ENCODE measurements around the gene COL4A2.

Gene COL4A2

DNA sequence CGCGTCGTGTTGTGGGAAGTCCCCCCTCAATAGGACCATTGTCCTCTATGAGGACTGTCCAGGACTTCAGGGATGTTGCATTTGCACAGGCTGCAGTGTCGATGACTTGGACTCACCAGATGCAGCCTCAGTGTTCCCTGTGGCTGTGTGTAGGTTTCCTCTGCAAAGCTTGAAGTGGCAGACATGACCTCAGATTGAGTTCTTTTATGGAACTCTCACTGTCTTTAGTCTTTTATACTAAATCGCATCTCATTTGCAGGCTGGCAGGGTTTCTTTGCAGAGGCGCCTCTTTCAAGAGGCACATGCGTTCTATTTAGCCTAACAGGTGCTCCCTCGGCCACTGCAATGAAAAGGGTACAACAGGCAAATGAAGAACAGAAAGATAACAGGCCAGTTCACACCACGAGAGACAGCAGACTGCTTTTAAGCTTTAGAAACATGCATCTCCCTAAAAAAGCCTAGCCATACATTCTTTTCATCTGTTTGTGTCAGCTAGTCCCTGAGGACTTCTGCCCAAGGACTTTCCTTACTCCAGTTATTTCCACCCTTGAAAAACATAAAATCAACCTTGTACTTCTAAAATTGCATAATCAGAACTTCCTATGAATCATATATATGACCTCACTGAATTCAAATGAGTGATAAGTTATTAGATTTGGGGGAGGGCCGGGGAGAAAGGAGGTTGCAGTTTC is 136.0 kb downstream of the COL4A2 start:
- no peak overlapping the region for H3K4me3 ChIP-seq (ENCODE audit: insufficient read depth, low read depth, low read length, poor library complexity, severe bottlenecking)
- no peaks in the 10 kb centered on the region for H3K27me3 ChIP-seq (replicated peaks; ENCODE audit: control insufficient read depth, insufficient read depth, low read length, poor library complexity, severe bottlenecking)
- H3K9me3 ChIP-seq (ENCODE audit: control insufficient read depth, low read length) = no peaks in the 10 kb centered on the region
- no peak for DNase-seq
- H3K27ac ChIP-seq (ENCODE audit: insufficient read depth, low read length, poor library complexity, severe bottlenecking) = no peak overlapping the region
- H3K36me3 ChIP-seq (ENCODE audit: control insufficient read depth, insufficient read depth, low read length) = no peaks in the 10 kb centered on the region
- H3K4me1 ChIP-seq (ENCODE audit: control insufficient read depth, insufficient read depth, low read length, poor library complexity, severe bottlenecking) = no peaks in the 10 kb centered on the region

DNA sequence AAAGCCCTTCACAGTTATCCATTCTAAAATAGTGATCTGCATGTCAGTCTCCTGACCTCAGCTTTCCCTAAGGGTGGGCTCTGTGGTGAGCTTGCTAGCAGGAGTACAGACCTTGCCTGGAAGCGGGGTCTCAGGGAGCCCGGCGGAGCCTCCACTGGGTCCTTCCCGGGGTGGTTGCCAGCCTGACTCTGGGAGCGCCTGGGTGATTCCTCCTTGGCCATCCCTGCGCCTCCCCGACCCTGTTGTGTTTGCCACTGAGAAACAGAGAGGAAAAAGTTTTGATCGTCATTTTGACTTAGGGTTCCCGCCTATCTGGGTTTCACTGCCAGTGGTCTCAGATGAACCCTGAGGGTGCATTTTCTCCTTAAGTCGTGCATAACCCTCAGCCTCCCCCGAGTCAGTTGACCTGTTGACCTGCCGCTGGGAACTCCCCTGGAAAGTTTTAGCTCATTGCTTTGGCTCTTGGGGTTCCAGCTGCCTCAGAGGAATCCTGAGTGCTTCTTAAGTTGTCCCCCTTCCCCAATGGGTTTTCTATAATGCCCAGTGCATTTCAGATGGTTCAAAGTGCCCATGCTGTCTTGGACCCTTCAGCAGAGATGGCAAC is 136.6 kb downstream of the COL4A2 start:
- Histone ChIP-seq H3K4me1 (ENCODE audit: control insufficient read depth, insufficient read depth, low read length, poor library complexity, severe bottlenecking) (no peaks in the 10 kb centered on the region), H3K27ac (ENCODE audit: insufficient read depth, low read length, poor library complexity, severe bottlenecking) (no peak overlapping the region), H3K27me3 (replicated peaks; ENCODE audit: control insufficient read depth, insufficient read depth, low read length, poor library complexity, severe bottlenecking) (no peaks in the 10 kb centered on the region), H3K4me3 (ENCODE audit: insufficient read depth, low read depth, low read length, poor library complexity, severe bottlenecking) (no peak overlapping the region), H3K9me3 (ENCODE audit: control insufficient read depth, low read length) (no peaks in the 10 kb centered on the region), H3K36me3 (ENCODE audit: control insufficient read depth, insufficient read depth, low read length) (no peaks in the 10 kb centered on the region)
- DNase-seq = no peak

DNA sequence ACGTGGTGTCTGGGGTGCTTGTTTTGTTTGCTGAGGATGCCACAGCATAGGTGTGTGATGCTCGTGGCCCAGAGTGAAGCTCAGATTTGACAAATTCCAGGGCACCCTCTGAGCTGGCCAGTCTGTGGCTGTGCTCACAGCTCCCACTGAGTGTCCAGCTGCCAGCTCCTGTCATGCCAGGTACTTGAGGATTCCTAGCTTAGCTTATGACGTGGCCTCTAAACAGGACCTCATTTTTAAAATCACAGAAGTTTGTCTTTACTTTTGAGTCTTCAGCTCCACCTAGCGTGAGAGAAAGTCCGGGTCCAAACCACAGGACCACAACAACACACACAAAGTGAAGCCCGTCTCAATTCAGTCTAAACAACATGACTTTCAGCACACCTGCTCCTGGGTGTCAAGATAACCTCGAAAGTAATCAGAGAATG is 137.2 kb downstream of the COL4A2 start:
- H3K4me3 ChIP-seq (ENCODE audit: insufficient read depth, low read depth, low read length, poor library complexity, severe bottlenecking) = no peak overlapping the region
- no peak for DNase-seq
- no peaks in the 10 kb centered on the region for H3K27me3 ChIP-seq (replicated peaks; ENCODE audit: control insufficient read depth, insufficient read depth, low read length, poor library complexity, severe bottlenecking)
- H3K9me3 ChIP-seq (ENCODE audit: control insufficient read depth, low read length) = no peaks in the 10 kb centered on the region
- no peaks in the 10 kb centered on the region for H3K4me1 ChIP-seq (ENCODE audit: control insufficient read depth, insufficient read depth, low read length, poor library complexity, severe bottlenecking)
- H3K36me3 ChIP-seq (ENCODE audit: control insufficient read depth, insufficient read depth, low read length) = no peaks in the 10 kb centered on the region
- H3K27ac ChIP-seq (ENCODE audit: insufficient read depth, low read length, poor library complexity, severe bottlenecking) = no peak overlapping the region

DNA sequence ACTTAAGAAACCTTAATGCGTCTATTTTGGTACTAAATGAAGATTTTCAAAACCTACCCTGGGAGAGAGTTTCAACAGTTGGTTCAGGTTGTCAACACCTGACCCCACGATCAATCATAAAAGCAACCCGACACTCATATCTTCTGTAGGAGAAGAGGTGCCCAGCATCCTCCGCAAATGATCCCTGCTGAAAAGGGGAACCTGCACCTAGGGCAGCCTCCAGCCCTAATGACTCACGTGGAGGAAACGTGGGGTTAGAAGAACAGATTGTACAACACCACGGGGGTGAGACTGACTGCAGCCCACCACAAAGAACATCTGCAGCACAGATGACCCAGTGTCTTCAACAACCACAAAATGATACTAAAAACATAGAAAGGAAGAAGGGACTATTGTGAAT is 138.1 kb downstream of the COL4A2 start:
- H3K4me3 ChIP-seq (ENCODE audit: insufficient read depth, low read depth, low read length, poor library complexity, severe bottlenecking) = no peak overlapping the region
- H3K27me3 ChIP-seq (replicated peaks; ENCODE audit: control insufficient read depth, insufficient read depth, low read length, poor library complexity, severe bottlenecking) = peaks cover 3% of the 10 kb centered on the region
- H3K36me3 ChIP-seq (ENCODE audit: control insufficient read depth, insufficient read depth, low read length) = no peaks in the 10 kb centered on the region
- DNase-seq = no peak
- no peak overlapping the region for H3K27ac ChIP-seq (ENCODE audit: insufficient read depth, low read length, poor library complexity, severe bottlenecking)
- no peaks in the 10 kb centered on the region for H3K9me3 ChIP-seq (ENCODE audit: control insufficient read depth, low read length)
- H3K4me1 ChIP-seq (ENCODE audit: control insufficient read depth, insufficient read depth, low read length, poor library complexity, severe bottlenecking) = no peaks in the 10 kb centered on the region

DNA sequence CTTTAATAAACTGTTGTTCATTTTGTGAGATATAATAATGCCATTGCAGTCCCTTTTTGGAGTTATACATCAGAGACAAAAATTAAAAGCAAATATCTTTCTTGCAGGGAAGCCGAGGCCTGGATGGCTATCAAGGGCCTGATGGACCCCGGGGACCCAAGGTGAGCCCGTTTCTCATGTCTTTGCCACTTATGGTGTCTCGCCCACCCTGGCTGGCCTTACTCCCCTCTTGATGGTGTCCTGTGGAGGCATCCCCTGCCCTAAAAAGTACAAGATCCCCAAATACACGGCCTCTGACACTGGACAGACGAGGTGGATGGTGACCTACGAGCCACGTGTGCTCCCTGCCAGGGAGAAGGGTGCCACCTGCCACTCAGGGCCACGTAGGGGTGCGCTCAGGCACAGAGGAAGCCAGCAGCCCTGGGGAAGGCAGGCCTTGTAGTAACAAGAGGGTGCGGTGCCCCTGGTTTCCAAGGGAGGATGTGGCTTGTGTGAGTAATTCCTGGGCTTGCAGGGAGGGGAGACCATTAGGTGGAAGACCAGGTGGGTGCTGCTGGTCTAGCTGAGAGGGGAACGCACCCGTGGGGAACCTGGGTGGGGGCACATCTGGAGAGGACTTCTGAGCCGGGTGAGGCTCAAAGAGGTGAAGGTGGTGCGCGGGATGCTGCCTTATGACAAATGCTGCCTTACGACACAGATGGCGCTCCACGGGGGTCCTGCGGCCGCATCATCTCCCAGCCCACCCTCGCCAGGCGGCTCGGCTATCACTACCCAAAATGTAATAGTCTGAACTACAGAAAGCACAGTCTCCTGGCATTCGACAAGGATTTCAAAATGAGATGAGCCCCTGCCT is 138.9 kb downstream of the COL4A2 start:
- H3K4me3 ChIP-seq (ENCODE audit: insufficient read depth, low read depth, low read length, poor library complexity, severe bottlenecking) = no peak overlapping the region
- no peaks in the 10 kb centered on the region for H3K4me1 ChIP-seq (ENCODE audit: control insufficient read depth, insufficient read depth, low read length, poor library complexity, severe bottlenecking)
- H3K27me3 ChIP-seq (replicated peaks; ENCODE audit: control insufficient read depth, insufficient read depth, low read length, poor library complexity, severe bottlenecking) = peaks cover 3% of the 10 kb centered on the region
- H3K9me3 ChIP-seq (ENCODE audit: control insufficient read depth, low read length) = no peaks in the 10 kb centered on the region
- no peak for DNase-seq
- H3K36me3 ChIP-seq (ENCODE audit: control insufficient read depth, insufficient read depth, low read length) = no peaks in the 10 kb centered on the region
- H3K27ac ChIP-seq (ENCODE audit: insufficient read depth, low read length, poor library complexity, severe bottlenecking) = no peak overlapping the region

DNA sequence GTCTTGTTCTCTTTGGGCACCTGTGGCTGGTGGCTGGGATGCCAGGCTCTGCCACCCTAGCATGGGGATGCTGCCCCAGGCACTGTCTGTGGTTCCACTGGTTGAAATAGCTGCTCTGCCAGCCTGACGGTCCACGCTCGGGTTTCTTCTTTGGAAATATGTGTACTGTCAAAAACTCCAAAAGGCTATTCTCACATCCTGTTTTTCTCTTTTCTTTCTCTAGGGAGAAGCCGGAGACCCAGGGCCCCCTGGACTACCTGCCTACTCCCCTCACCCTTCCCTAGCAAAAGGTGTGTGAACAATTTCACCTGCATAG is 139.4 kb downstream of the COL4A2 start:
- Histone ChIP-seq H3K27me3 (replicated peaks; ENCODE audit: control insufficient read depth, insufficient read depth, low read length, poor library complexity, severe bottlenecking) (peaks cover 3% of the 10 kb centered on the region), H3K4me3 (ENCODE audit: insufficient read depth, low read depth, low read length, poor library complexity, severe bottlenecking) (no peak overlapping the region), H3K27ac (ENCODE audit: insufficient read depth, low read length, poor library complexity, severe bottlenecking) (no peak overlapping the region), H3K9me3 (ENCODE audit: control insufficient read depth, low read length) (no peaks in the 10 kb centered on the region), H3K36me3 (ENCODE audit: control insufficient read depth, insufficient read depth, low read length) (no peaks in the 10 kb centered on the region), H3K4me1 (ENCODE audit: control insufficient read depth, insufficient read depth, low read length, poor library complexity, severe bottlenecking) (no peaks in the 10 kb centered on the region)
- no peak for DNase-seq

DNA sequence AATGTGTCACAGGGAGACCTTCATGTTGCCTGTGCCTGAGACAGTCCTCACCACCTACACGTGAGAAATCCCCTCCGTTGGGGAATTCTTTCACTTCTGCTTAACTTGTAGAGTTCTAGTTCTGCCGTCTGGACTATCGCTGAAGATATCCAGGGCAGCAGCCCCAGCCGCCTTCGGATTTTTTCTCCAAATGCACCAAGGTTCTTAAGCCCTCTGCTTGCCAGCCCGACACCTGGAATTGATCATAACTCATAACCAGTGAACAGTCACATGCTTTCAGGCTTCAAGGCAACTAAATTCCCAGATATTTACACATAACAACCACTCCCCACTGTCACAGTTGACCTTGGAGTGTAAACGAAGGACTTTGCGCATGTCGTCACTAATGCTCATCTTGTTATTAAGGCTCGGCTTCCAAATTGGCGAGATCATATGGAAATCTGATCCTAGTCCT is 140.0 kb downstream of the COL4A2 start:
- Histone ChIP-seq H3K36me3 (ENCODE audit: control insufficient read depth, insufficient read depth, low read length) (no peaks in the 10 kb centered on the region), H3K9me3 (ENCODE audit: control insufficient read depth, low read length) (no peaks in the 10 kb centered on the region), H3K4me3 (ENCODE audit: insufficient read depth, low read depth, low read length, poor library complexity, severe bottlenecking) (no peak overlapping the region), H3K27ac (ENCODE audit: insufficient read depth, low read length, poor library complexity, severe bottlenecking) (no peak overlapping the region), H3K4me1 (ENCODE audit: control insufficient read depth, insufficient read depth, low read length, poor library complexity, severe bottlenecking) (no peaks in the 10 kb centered on the region), H3K27me3 (replicated peaks; ENCODE audit: control insufficient read depth, insufficient read depth, low read length, poor library complexity, severe bottlenecking) (peaks cover 3% of the 10 kb centered on the region)
- DNase-seq = no peak

DNA sequence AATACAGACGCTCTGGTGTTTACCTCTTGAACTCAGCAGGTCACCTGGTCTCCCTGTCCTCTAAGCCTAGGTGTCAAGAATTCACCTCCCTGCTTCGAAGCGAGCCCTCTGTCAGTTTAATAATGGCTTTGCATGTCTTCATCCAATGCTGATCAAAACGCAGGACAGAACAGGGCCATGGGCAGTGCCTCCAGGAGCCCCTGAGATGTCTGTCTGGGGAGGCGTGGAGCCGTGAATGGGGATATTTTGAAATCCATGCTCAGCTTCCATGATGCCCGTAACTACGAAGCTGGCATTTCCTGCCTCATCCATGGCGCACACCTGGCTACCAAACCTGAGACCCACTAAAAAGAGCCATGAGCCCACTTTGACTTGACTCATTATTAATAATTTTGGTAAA is 140.7 kb downstream of the COL4A2 start:
- no peak overlapping the region for H3K27ac ChIP-seq (ENCODE audit: insufficient read depth, low read length, poor library complexity, severe bottlenecking)

DNA sequence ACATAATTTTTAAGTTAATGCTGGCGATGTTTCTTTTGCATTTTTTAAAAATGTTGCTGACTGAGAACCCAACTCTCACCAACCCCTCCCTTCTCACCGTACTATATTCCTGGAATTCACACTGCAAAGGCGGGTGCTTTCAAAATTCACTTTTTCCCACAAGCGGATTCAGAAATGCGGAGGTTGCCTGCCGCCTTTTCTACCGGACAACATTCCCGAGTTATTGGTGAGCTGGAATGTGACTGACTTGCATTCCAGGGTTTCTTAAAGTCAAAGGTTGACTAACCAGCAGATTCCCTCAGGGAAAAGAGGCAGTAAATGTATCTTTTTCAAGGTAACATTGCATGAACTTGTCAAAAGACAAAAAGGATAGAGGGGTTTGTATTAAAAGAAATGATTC is 141.1 kb downstream of the COL4A2 start:
- Histone ChIP-seq H3K4me1 (ENCODE audit: control insufficient read depth, insufficient read depth, low read length, poor library complexity, severe bottlenecking) (no peaks in the 10 kb centered on the region), H3K27ac (ENCODE audit: insufficient read depth, low read length, poor library complexity, severe bottlenecking) (no peak overlapping the region), H3K27me3 (replicated peaks; ENCODE audit: control insufficient read depth, insufficient read depth, low read length, poor library complexity, severe bottlenecking) (peaks cover 3% of the 10 kb centered on the region), H3K9me3 (ENCODE audit: control insufficient read depth, low read length) (no peaks in the 10 kb centered on the region), H3K36me3 (ENCODE audit: control insufficient read depth, insufficient read depth, low read length) (no peaks in the 10 kb centered on the region), H3K4me3 (ENCODE audit: insufficient read depth, low read depth, low read length, poor library complexity, severe bottlenecking) (no peak overlapping the region)
- DNase-seq = no peak

More for the DNA sequence above, 140.7 kb downstream of the COL4A2 start:
- no peak for DNase-seq
- no peaks in the 10 kb centered on the region for H3K4me1 ChIP-seq (ENCODE audit: control insufficient read depth, insufficient read depth, low read length, poor library complexity, severe bottlenecking)
- H3K27me3 ChIP-seq (replicated peaks; ENCODE audit: control insufficient read depth, insufficient read depth, low read length, poor library complexity, severe bottlenecking) = peaks cover 3% of the 10 kb centered on the region
- H3K9me3 ChIP-seq (ENCODE audit: control insufficient read depth, low read length) = no peaks in the 10 kb centered on the region
- no peak overlapping the region for H3K4me3 ChIP-seq (ENCODE audit: insufficient read depth, low read depth, low read length, poor library complexity, severe bottlenecking)
- H3K36me3 ChIP-seq (ENCODE audit: control insufficient read depth, insufficient read depth, low read length) = no peaks in the 10 kb centered on the region

DNA sequence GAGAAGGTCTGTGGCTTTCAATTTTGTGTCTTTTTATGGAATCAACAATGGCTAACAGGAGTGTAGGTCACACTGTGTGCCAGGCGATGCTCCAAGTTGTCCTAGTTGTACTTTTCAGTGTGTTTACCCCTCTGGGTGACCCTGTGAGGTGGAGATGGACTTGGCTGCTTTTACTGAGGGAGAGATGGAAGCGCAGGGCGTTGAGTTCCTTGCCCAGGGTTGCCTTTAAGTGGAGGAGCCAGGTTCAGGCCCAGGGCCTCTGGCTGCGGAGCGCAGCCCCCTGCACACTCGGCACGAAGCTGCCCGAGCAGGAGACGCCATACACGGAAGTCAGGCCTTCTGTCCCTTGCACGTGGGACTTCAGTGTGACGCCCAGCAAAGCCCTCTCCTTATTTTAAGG is 141.6 kb downstream of the COL4A2 start:
- H3K36me3 ChIP-seq (ENCODE audit: control insufficient read depth, insufficient read depth, low read length) = no peaks in the 10 kb centered on the region
- H3K4me3 ChIP-seq (ENCODE audit: insufficient read depth, low read depth, low read length, poor library complexity, severe bottlenecking) = no peak overlapping the region
- H3K27me3 ChIP-seq (replicated peaks; ENCODE audit: control insufficient read depth, insufficient read depth, low read length, poor library complexity, severe bottlenecking) = peaks cover 3% of the 10 kb centered on the region
- DNase-seq = no peak
- H3K9me3 ChIP-seq (ENCODE audit: control insufficient read depth, low read length) = no peaks in the 10 kb centered on the region
- H3K4me1 ChIP-seq (ENCODE audit: control insufficient read depth, insufficient read depth, low read length, poor library complexity, severe bottlenecking) = no peaks in the 10 kb centered on the region
- no peak overlapping the region for H3K27ac ChIP-seq (ENCODE audit: insufficient read depth, low read length, poor library complexity, severe bottlenecking)

Data from effector memory CD4-positive, alpha-beta T cell (primary cell).